Left colon (tissue), 2 donors: ENCODE measurements around the gene LRRC8B. TPM values are rescaled to one million over a fixed set of nuclear protein-coding genes. Genes with fewer than 3 reads are reported as not detected.

Experiments used
- ATAC-seq: fragments of 200-7000 bp; cut with Tn5 transposase; one replicate; pipeline ENCODE4 v1.9.1; 2020; ENCODE audit warnings: mild to moderate bottlenecking, moderate library complexity
- DNase-seq, 2 donors: peaks; one replicate each; pipeline ENCODE4 v3.0.0-alpha.2; 2020
- intact Hi-C, 2 donors: fragments of 100-400 bp; cut with DNase I in 1 of 2; cut with micrococcal nuclease in 1 of 2; formaldehyde crosslinking; loops; one replicate each; pipeline versions ENCODE4 v1.11.2 to v1.14.0; 2022; cut with DNase I, micrococcal nuclease
- total RNA-seq, 2 donors: library from RNA; stranded (reverse); fragmentation: NEBNext Ultra II Directional; extraction: Animal tissue kit (Norgen Biotek cat#: 25700); gene quantifications; one replicate each; pipeline ENCODE4 v1.2.1, GENCODE V29; 2021
- donor health status: DM: no; HTN: no; CAD: no.
- donor health status: DM: yes; HTN: yes; CAD: no.

Gene LRRC8B
- total RNA-seq, 2 donors from 2014 or later: 12.7 to 16.3 TPM

DNA sequence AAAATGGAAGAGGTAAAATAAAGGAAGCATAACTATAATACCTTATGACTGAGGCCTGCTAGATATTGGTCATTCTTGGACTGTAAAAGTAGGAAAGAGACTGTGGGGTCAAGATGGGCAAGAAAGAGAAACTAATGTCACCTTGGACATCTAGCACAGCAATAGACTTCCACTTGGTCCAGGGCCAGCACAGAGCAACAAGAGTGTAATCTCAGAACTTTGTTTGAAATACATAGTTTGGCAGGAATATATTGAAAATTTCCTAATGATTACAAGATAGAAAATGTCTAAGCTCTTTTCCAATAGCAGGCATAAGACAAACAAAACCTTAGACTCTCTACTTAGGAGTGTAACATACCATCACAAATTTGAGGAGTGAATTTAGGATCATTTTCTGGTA is 112.9 kb downstream of the LRRC8B start:
- DNase-seq (no peak), ATAC-seq (no peak)
- intact Hi-C loops: loop anchor here (10.0 kb wide), 1 partner anchor 127 kb away; no protein-coding TSS in a partner anchor

DNA sequence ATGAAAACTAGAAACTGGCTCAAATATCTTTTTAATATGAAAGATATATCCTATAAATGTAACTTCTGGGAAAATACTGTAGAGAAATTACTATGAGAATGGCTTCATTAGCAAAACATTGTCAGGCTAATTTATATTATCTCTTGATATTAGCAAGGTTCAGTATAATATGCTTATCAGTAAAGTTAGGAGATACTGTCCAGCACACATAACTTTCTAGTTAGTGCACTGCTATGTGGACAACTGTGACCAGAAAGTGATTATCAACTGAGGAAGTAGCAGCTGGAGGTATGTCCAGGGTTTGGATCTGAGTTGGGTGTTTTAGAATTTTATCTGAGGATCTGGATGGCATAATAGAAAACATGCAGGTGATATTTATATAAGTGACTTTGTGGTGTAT is 115.8 kb downstream of the LRRC8B start:
- intact Hi-C loops: no loop called here
- ATAC-seq (no peak), DNase-seq (no peak)

DNA sequence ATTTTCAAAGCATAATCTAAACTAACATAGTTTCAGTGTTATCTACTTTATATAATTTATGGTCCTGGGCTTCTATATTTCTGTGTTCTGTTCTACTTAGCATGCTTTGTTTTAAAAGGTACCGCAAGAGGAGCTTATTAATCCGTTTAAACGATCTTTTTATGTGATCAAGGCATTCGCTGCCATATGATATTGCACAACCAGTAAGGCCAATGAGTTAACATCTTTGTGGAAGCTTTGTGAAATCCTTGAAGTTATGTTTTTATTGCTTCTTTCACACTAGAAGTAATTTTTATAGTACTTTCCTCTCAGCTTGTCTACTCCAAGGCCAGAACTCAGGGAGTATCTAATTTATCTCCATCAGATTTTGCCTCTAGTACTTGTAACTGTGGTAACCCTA is 117.2 kb downstream of the LRRC8B start:
- DNase-seq (no peak), ATAC-seq (no peak)
- intact Hi-C loops: no loop called here

DNA sequence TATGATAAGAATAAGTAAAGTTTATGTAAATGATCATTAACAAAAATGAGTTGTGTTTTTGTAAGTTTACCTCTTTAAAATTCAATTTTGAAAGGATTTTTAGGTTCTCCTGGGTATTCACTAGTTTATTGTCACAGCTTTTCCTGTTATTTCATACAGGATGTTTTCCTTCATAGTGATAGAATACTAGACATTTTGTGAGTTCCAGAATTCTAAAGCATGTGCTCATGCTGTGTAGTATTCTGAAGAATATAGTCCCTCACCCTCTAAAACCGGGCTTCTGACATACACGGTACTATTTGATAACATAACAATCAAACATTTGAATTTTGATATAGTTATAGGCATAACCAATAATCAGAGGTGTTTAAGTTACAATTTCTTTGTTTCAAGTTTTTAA is 118.9 kb downstream of the LRRC8B start:
- ATAC-seq (no peak), DNase-seq (no peak)
- intact Hi-C loops: no loop called here

DNA sequence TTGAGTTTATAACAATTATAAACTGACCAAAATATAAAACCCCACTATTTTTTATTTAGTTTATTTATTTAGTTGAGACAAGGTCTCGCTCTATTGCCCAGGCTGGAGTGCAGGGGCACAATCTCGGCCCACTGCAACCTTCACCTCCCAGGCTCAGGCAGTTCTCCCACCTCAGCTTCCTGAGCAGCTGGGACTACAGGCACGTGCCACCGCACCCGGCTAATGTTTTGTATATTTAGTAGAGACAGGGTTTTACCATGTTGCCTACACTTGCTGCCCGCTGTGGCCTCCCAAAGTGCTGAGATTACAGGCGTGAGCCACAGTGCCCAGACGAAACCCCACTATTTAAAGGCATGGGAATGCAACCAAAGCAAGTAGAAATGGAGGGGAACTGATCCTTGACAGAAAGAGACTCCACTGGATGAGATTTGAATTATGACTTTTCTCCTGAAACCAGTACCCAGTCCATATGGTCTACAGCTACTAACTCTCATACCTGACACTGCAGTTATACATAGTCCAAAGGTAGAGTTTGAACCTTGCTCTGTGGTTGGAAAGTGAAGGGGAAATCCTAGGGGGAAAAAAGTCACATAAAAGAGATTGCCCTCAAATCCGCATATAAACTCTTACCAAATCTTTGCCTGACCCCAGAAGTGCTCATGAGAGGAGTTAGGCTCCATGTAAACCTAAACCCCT is 119.6 kb downstream of the LRRC8B start:
- ATAC-seq (no peak), DNase-seq (no peak)
- intact Hi-C loops: no loop called here

DNA sequence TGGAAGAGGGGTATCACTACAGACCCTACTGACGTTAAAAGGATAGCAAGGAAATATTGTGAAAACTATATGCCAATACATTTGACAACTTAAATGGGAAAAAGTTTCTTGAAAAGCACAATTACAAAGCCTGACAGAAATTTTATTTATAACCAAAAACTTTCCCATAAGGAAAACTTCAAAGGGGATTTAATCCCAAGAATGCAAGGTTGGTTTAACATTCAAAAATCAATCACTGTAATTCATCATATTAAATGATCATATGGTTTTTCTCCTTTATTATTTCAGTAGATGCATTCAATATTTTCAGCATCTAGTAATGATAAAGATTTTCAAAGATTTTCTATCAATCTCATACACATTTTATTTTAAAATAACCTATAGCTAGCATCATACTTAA is 121.6 kb downstream of the LRRC8B start:
- ATAC-seq (no peak), DNase-seq (no peak)
- intact Hi-C loops: no loop called here

Other genes starting within 250 kb of the LRRC8B start
- not detected for gene GBP6, start 160.8 kb upstream of the LRRC8B start, total RNA-seq
- 1 to 10 TPM; 1.8 to 3.2 TPM for gene LRRC8C, start 108.3 kb downstream of the LRRC8B start, total RNA-seq